Stimulated activated CD4-positive, alpha-beta T cell treated with anti-CD3 and anti-CD28 coated beads, Interleukin-12 subunit alpha, Interleukin-12 subunit beta, amount 100 ng/mL, for 24 hours (primary cell): ENCODE data around the gene SATB2.

Source experiments
- DNase-seq, 2 experiments: peaks; one replicate each; pipeline ENCODE4 v3.0.0-alpha.2; 2020; ENCODE audit warnings: low read depth in 2 of 2

The SATB2 gene

DNA sequence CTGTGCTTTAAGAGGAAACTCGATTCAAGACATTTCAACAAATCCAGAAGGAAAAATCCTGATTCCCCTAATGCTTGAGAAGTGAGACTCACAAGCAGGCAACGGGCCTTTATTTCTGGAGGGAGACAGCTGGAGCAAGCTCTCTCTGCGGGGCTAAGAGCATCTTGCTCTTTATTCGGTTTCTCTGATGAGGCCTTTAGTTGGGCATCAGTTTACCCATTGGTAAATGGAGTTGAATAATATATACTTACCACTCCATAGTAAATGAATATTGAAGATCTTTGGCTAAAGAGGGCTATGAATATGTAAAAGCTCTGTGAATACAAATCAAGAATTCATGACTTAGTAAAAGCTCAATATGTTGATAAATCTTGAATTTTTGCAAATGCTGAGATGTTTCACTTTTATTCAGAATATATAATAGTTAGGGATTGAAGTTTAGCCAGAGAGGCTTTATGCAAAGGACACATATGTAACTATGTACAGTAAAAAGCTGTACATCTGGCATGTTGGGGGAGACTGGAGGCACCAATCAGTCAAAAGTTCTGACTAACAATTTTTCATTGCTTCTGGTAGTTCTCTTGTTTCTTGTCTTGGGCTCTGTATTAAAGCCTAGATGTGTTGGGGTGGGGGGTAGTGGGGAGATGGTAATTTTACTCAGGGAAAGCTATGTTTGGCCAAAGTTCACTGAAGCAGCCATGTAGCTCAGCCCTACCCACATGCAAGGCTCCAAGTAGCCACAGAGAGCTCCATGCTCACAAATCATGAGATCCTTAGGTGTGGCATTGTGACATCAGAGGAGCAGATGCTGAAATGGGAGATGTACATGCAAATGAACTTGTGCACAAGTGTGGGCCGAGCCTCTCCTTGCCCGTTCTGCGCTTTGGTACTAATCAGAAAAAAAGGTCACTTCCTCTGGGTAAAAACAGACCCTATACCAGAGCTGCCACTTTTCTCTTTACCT is 200.2 kb downstream of the SATB2 start:
- no peak for DNase-seq

DNA sequence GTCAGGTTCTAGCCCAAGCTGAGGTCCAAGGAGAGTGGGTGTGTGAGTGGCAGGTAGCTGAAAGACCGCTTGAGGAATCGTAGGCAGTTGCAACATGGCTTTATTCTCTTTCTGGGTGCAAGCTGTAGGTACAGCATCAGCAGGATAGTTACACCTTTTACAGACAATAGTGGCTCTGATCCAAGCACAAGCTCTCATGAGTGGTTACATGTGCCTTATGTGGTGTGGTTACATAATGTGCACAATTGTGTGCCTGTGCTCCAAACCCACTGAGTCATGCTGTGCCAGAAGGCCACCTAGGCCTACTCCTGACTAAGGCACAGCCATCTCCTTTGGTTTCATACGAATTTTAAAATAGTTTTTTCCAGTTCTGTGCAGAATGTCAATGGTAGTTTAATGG is 227.6 kb downstream of the SATB2 start:
- no peak for DNase-seq

DNA sequence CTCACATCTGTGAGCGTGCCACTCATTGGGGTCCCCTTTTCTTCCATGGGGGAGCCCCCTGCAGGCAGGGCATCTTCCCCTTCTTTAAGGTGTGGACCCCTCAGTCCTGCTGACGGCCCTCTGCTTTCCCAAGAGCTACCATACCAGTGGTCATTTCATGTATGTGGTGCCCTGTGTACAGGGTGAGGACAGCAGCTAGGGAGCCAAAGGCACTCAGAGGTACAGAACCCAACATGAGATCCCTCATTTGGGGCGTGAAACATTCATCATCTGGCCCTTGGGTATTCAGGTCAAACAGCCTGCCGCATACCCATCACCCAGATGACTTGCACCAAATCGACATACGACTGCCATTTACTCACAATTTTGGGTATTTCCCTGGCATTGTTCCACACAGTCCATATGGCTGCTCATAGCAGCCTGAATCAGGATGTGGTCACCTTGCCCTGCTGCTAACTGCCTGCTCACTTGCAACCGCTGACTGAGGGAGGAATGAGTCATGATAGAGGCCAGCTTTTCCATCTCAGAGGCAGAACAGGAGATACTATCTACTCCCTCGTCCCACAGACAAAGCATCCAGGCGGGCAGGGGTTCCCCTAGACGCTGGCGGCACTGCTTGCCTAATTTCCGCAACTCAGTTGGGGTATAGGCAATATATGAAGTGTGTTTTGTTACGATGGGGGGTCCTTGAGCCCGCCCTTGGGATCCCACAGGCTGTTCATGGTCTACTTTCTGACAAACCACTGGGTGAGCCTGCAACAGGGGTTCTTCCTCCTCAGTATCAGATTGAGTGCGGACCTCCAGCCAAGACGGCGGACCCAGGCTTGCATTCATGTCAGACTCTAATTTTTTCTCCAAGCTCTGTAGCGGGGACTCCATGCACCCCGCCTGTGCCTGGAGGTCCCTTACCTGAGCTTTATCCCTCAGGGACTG is 228.6 kb downstream of the SATB2 start:
- DNase-seq, result peak in 1 of 2 experiments; percentile 6

DNA sequence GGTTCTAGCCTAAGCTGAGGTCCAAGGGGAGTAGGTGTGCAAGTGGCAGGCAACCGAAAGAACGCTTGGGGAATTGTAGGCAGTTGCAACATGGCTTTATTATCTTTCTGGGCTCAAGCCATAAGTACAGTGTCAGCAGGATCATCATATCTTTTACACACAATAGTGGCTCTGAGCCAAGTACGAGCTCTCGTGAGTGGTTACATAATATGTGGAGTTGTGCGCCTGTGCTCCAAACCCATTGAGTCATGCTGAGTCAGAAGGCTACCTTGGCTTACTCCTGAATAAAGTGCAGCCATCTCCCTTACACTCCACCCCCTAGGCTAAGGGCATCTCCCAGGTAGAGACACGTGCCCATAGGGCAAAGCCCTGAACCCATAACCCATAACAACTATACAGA is 233.9 kb downstream of the SATB2 start:
- no peak for DNase-seq

DNA sequence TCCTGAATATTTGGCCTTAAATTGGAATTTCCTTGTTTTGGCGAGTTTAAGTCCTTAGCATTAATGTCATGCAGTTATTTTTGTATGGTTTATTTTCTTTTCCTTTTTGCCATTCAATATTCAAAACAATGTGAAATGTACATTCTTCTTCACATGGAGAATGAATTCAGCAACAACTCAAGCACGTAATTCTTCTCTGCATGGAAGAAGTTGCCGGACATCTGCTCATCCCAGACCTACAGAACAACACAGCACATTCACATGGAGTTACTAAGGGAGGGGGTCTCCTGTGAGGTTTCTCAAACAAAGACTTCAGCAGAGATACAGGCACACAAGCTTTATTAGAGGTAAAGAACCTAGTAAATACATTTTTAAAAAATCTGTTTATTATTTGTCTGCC is 236.8 kb downstream of the SATB2 start:
- DNase-seq, result no peak

DNA sequence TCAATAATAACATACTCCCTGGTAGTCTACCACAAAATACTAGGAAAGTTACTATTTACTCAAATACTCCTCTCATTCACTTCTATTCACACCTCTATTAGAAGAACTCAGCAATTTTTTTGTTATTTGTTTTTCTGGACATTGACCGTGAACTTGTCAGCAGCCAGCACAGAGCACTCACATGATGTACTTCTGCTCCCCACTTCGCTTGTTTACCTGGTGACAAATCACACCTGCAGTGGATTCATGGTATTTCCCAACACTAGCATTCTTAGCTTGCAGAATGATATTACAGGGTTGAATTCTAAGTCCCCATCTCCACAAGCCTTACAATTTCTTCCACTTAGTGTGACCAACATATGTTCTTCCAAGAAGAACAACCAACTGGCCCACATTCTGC is 238.2 kb downstream of the SATB2 start:
- no peak for DNase-seq
